ENCODE measurements around the gene ST8SIA5.

GRCh38 chr18:46731316-46731715 lies 25.5 kb downstream of the ST8SIA5 start:
- TF ChIP-seq NFIC (IDR thresholded peaks at IDR 0.05) (no peak), TCF12 (IDR thresholded peaks at IDR 0.05; ENCODE audit: low read depth) (no peak), TEAD4 (IDR thresholded peaks at IDR 0.05) (no peak)
